ENCODE data around the gene WIPF3. TPM values are rescaled to one million over a fixed set of nuclear protein-coding genes. Genes with fewer than 3 reads are reported as not detected.
"Not testable (repeated sequence)": the region's sequence is repeated elsewhere in the genome, so short reads cannot be mapped to it uniquely, and the experiment has no call there.

WIPF3 gene
- total and polyA plus RNA-seq, 8 donors = 1.2 to 11.2 (median 4.0) TPM; not detected in 1

DNA sequence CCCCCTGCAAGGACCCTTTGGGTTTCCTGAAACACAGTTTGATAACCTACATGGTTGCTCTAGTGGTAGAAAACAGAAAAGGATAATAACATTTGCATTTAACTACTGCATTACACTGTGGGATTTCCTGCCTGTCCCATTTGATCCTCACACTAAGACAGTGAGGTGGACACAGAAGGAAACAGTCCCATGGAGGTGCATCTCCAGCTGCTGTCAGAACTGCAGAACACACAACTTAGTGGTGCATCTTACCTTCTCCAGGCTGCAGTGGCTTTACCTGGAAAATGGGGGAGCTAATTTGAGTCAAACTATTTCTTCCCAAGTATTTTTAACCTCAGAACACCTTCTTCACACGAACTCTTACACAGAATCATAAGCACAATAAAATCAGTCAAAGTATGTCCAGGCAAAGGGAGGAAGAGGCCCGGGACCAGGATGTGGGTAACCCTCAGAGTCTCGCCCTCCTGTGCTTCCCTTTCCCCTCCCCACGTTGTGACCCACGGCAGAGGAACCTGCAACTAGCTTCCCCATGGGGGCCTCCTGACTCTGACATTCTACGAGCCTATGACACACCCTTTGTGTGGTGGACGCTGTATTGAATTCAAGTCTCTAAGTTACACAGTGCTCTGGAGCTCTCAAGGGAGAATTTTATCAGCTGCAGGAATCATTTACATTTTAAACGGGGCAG is 149.6 kb downstream of the WIPF3 start:
- no peaks in the 10 kb centered on the region for H3K9me3 ChIP-seq
- DNase-seq = peak in 1 of 2 donors; percentile 43
- H3K4me3 ChIP-seq = no peak overlapping the region
- no peak for TF ChIP-seq POLR2A (IDR thresholded peaks at IDR 0.05)
- TF ChIP-seq EP300 (IDR thresholded peaks at IDR 0.05) = no peak
- TF ChIP-seq POLR2AphosphoS5 (IDR thresholded peaks at IDR 0.05) = no peak
- TF ChIP-seq, protein P1, sequence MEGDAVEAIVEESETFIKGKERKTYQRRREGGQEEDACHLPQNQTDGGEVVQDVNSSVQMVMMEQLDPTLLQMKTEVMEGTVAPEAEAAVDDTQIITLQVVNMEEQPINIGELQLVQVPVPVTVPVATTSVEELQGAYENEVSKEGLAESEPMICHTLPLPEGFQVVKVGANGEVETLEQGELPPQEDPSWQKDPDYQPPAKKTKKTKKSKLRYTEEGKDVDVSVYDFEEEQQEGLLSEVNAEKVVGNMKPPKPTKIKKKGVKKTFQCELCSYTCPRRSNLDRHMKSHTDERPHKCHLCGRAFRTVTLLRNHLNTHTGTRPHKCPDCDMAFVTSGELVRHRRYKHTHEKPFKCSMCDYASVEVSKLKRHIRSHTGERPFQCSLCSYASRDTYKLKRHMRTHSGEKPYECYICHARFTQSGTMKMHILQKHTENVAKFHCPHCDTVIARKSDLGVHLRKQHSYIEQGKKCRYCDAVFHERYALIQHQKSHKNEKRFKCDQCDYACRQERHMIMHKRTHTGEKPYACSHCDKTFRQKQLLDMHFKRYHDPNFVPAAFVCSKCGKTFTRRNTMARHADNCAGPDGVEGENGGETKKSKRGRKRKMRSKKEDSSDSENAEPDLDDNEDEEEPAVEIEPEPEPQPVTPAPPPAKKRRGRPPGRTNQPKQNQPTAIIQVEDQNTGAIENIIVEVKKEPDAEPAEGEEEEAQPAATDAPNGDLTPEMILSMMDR (IDR thresholded peaks at IDR 0.05) = no peak
- no peak overlapping the region for H3K27ac ChIP-seq
- intact Hi-C loops (cut with DNase I; ENCODE audit: low total_unique reads) = no loop called here
- 55 to 74% (median 60%) methylated on average over 8 of the region's 8 CpGs for WGBS, 5 donors
- H3K36me3 ChIP-seq = peaks cover 10 to 36% (median 35%) of the 10 kb centered on the region in 4 donors
- H3K4me1 ChIP-seq = peaks cover 0 to 18% (median 0%) of the 10 kb centered on the region in 4 donors
- no peaks in the 10 kb centered on the region for H3K27me3 ChIP-seq

DNA sequence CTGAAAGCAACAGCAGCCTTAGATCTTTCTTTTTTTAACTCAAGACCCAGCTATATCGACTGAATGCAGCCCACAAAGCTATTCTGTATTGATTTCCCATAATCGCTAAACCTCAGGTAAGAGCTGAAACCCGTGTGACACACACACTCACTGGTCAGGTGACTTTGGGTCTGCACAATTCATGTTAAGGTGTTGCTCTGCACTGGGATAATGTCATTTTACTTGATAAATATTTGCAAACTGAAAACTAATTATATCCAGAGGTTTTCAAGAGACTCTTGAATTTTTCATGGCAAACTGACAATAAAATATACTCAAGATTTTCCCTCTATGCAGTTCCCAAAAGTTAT is 150.2 kb downstream of the WIPF3 start:
- intact Hi-C loops (cut with DNase I; ENCODE audit: low total_unique reads) = no loop called here
- no peak overlapping the region for H3K4me3 ChIP-seq
- no peak for DNase-seq
- H3K9me3 ChIP-seq = no peaks in the 10 kb centered on the region
- H3K27me3 ChIP-seq = no peaks in the 10 kb centered on the region
- peaks cover 0 to 18% (median 0%) of the 10 kb centered on the region in 4 donors for H3K4me1 ChIP-seq
- WGBS, 5 donors = 53 to 71% (median 60%) methylated on average over 3 of the region's 3 CpGs
- peaks cover 7 to 31% (median 30%) of the 10 kb centered on the region in 4 donors for H3K36me3 ChIP-seq
- TF ChIP-seq POLR2AphosphoS5 (IDR thresholded peaks at IDR 0.05) (no peak), EP300 (IDR thresholded peaks at IDR 0.05) (no peak), POLR2A (IDR thresholded peaks at IDR 0.05) (no peak)
- TF ChIP-seq, protein P1 (IDR thresholded peaks at IDR 0.05) = no peak
- H3K27ac ChIP-seq = no peak overlapping the region

DNA sequence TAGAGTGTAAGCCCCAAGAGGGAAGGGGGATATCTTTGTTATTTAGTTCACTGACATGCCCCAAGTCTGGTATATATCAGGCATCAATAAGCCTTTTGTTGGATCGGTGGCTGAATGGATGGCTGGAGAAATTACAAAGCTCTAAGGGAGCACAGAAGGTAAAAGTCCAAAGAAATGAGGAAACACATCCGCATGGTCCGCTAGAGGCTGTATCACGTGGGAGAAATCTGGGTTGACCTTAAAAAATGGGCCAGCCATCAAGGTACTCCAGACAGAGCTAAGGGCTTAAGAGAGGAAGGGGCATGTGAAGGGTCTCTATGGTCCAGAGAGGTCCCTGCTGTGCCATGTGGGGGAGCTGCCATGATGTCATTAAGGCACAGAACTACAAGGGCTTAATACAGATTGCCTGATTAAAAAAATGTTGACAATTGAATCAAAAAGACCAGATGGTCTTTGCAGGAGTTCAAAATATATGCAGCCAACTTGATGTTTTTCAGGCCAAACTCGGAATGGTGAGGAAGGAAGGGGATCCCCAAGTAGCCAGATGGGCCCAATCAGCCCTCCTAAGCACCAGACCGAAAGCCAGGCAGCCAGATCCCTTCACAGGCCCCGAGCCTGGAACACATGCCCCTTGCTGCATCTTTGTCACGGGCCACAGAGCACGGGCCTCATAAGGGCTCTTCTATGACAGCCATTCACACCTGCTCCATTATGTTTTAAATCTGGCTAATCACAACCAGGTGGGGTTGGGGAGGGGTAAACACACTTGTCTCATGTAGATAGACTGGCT is 151.4 kb downstream of the WIPF3 start:
- TF ChIP-seq, protein P1 (IDR thresholded peaks at IDR 0.05) = no peak
- no peak for TF ChIP-seq POLR2A (IDR thresholded peaks at IDR 0.05)
- no peak for TF ChIP-seq POLR2AphosphoS5 (IDR thresholded peaks at IDR 0.05)
- TF ChIP-seq EP300 (IDR thresholded peaks at IDR 0.05) = no peak
- 86 to 88% (median 87%) methylated on average over 9 of the region's 9 CpGs for WGBS, 5 donors
- Histone ChIP-seq H3K36me3 (peaks cover 0 to 21% (median 19%) of the 10 kb centered on the region in 4 donors), H3K27me3 (no peaks in the 10 kb centered on the region), H3K4me1 (peaks cover 0 to 18% (median 0%) of the 10 kb centered on the region in 4 donors), H3K9me3 (no peaks in the 10 kb centered on the region), H3K4me3 (no peak overlapping the region), H3K27ac (no peak overlapping the region)
- no peak for DNase-seq
- intact Hi-C loops (cut with DNase I; ENCODE audit: low total_unique reads) = no loop called here

DNA sequence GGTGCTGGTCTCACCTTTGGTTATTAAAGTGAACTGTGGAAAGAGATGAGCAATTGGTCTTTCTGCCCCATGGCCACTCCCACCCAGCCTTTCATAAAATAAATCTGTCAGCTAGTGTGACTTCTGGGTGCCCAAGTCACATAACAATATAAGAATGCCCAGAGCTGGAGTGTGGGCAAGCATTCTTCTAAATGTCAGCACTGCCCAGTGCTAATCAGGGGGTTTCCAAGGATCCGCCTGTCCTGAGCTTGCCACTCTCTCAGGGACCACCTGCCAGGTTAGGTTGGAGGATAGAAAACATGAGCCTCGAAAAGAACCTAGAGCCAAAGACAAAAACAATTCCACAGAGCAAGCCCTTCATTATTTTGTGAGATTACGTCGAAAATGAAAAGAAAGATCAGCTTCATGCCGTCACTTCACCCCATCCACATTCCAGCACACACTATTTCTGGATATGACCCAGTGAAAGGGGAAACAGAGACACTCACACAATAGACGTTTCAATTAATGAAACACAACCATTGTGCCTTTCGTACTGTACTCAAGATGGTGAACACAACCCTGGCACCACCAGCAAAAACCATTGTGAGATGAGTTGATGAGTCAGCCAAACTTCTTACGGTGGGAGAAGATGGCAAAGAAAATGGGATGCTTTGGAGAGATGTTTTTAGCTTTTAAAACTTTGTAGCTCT is 152.5 kb downstream of the WIPF3 start:
- Histone ChIP-seq H3K4me3 (no peak overlapping the region), H3K27me3 (no peaks in the 10 kb centered on the region), H3K27ac (no peak overlapping the region), H3K9me3 (no peaks in the 10 kb centered on the region), H3K4me1 (peaks cover 0 to 18% (median 0%) of the 10 kb centered on the region in 4 donors), H3K36me3 (peaks cover 0 to 13% (median 12%) of the 10 kb centered on the region in 4 donors)
- DNase-seq = no peak
- no peak for TF ChIP-seq POLR2A (IDR thresholded peaks at IDR 0.05)
- TF ChIP-seq, protein P1 (IDR thresholded peaks at IDR 0.05) = no peak
- TF ChIP-seq POLR2AphosphoS5 (IDR thresholded peaks at IDR 0.05) = no peak
- TF ChIP-seq EP300 (IDR thresholded peaks at IDR 0.05) = no peak
- intact Hi-C loops (cut with DNase I; ENCODE audit: low total_unique reads) = no loop called here
- 82 to 94% (median 92%) methylated on average over 8 of the region's 8 CpGs for WGBS, 5 donors

DNA sequence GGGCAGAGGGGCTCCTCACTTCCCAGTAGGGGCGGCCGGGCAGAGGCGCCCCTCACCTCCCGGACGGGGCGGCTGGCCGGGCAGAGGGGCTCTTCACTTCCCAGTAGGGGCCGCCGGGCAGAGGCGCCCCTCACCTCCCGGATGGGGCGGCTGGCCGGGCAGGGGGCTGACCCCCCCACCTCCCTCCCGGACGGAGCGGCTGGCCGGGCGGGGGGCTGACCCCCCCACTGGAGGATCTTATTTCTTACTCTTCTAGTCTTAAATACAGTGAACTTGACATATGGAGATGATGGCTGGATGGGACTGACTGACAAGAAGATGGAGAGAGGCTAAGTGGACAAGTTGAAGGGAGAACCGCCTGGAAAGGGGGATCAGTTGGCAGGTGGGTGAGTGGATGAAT is 155.3 kb downstream of the WIPF3 start:
- intact Hi-C loops (cut with DNase I; ENCODE audit: low total_unique reads); DNase-seq; H3K9me3 ChIP-seq; H3K27ac ChIP-seq; H3K4me3 ChIP-seq; H3K27me3 ChIP-seq: not testable (repeated sequence)
- H3K36me3 ChIP-seq = peaks cover 0 to 14% (median 5%) of the 10 kb centered on the region in 4 donors
- WGBS, 5 donors = 91 to 99% (median 95%) methylated on average over 6 to 16 of the region's 19 CpGs
- peaks cover 0 to 18% (median 7%) of the 10 kb centered on the region in 4 donors for H3K4me1 ChIP-seq

Data from stomach (tissue), 9 donors.